ENCODE data around the gene C10orf53.

The C10orf53 gene

DNA sequence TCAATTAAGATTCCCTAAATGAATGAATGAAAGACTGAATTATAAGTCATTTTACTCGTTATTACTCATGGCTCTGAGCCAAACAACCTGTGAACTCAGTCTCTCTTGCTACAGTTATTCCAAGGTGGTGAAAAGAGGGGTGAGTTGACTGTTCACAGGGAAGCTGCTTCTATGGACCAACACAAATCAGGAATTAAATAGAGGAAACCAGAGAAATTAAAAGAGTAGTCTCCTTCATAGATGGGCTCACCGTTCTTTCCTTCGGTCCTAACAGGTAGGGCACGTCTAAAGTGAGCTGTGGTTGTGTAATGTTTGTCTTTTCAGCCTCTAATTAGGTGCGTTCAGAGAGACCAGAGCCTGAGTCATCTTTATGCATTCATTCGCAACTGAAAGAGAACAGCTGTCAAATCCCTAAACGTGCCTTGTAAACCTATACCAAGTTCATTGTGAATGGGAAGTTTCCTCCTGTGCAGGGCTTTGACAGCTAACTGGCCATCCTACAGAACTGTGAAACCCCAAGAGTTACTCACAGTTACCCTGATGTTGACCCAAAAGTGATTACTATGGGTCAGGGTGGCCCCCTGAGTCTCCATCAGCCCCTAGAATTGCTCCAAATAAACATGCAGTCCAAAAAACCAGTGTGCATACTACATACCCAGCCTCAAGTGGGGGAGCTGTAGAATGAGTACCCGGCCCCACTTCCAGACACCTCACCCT is 18.2 kb upstream of the C10orf53 start:
- Histone ChIP-seq H3K27ac (replicated peaks) (no peak overlapping the region), H3K4me3 (replicated peaks; ENCODE audit: insufficient read depth, low read length) (no peak overlapping the region), H3K27me3 (ENCODE audit: insufficient read depth, poor library complexity, severe bottlenecking) (no peaks in the 10 kb centered on the region)
- no peak for DNase-seq (ENCODE audit: low read depth in 1 of 2, low spot score in 1 of 2)
- TF ChIP-seq, protein P1, sequence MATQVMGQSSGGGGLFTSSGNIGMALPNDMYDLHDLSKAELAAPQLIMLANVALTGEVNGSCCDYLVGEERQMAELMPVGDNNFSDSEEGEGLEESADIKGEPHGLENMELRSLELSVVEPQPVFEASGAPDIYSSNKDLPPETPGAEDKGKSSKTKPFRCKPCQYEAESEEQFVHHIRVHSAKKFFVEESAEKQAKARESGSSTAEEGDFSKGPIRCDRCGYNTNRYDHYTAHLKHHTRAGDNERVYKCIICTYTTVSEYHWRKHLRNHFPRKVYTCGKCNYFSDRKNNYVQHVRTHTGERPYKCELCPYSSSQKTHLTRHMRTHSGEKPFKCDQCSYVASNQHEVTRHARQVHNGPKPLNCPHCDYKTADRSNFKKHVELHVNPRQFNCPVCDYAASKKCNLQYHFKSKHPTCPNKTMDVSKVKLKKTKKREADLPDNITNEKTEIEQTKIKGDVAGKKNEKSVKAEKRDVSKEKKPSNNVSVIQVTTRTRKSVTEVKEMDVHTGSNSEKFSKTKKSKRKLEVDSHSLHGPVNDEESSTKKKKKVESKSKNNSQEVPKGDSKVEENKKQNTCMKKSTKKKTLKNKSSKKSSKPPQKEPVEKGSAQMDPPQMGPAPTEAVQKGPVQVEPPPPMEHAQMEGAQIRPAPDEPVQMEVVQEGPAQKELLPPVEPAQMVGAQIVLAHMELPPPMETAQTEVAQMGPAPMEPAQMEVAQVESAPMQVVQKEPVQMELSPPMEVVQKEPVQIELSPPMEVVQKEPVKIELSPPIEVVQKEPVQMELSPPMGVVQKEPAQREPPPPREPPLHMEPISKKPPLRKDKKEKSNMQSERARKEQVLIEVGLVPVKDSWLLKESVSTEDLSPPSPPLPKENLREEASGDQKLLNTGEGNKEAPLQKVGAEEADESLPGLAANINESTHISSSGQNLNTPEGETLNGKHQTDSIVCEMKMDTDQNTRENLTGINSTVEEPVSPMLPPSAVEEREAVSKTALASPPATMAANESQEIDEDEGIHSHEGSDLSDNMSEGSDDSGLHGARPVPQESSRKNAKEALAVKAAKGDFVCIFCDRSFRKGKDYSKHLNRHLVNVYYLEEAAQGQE (IDR thresholded peaks at IDR 0.05; ENCODE audit: insufficient replicate concordance, low read depth) = no peak
- TF ChIP-seq POLR2AphosphoS5 (IDR thresholded peaks at IDR 0.05; ENCODE audit: low read depth) (no peak), GABPA (IDR thresholded peaks at IDR 0.05; ENCODE audit: low read depth) (no peak), SPI1 (IDR thresholded peaks at IDR 0.05; ENCODE audit: borderline replicate concordance, low read depth) (no peak)
- TF ChIP-seq, protein P2, sequence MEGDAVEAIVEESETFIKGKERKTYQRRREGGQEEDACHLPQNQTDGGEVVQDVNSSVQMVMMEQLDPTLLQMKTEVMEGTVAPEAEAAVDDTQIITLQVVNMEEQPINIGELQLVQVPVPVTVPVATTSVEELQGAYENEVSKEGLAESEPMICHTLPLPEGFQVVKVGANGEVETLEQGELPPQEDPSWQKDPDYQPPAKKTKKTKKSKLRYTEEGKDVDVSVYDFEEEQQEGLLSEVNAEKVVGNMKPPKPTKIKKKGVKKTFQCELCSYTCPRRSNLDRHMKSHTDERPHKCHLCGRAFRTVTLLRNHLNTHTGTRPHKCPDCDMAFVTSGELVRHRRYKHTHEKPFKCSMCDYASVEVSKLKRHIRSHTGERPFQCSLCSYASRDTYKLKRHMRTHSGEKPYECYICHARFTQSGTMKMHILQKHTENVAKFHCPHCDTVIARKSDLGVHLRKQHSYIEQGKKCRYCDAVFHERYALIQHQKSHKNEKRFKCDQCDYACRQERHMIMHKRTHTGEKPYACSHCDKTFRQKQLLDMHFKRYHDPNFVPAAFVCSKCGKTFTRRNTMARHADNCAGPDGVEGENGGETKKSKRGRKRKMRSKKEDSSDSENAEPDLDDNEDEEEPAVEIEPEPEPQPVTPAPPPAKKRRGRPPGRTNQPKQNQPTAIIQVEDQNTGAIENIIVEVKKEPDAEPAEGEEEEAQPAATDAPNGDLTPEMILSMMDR (IDR thresholded peaks at IDR 0.05; ENCODE audit: insufficient read depth, low read length) = no peak

DNA sequence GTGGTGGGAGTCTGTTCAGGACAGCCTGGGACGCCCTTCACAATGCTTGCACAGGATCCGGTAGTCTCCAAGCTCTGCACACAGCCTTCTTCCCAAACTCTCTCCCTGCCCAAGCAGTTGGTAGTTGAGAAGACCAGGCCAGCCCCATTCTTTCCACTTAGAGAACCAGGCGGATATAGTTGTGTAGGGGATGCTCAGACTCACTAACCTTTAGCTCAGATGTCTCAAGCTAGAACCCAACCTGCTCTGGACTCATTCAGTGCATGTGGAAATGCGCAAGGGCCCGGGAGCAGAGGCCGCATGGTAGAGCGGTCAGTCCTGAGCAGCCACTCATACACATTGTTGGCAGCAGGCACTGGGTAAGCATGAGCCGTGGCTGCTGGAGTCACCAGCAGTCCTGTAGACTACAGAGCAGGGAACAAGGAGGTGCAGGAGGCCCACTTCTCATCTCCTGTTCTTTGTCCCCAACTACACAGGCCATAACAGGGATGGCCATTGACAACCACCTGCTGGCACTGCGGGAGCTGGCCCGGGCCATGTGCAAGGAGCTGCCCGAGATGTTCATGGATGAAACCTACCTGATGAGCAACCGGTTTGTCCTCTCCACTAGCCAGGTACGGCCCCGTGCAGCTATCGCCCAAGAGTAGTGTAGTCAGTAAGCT is 17.2 kb upstream of the C10orf53 start:
- DNase-seq (ENCODE audit: low read depth in 1 of 2, low spot score in 1 of 2) = no peak
- no peaks in the 10 kb centered on the region for H3K27me3 ChIP-seq (ENCODE audit: insufficient read depth, poor library complexity, severe bottlenecking)
- H3K4me3 ChIP-seq (replicated peaks; ENCODE audit: insufficient read depth, low read length) = no peak overlapping the region
- H3K27ac ChIP-seq (replicated peaks) = no peak overlapping the region
- TF ChIP-seq GABPA (IDR thresholded peaks at IDR 0.05; ENCODE audit: low read depth) = no peak
- TF ChIP-seq, protein P1 (IDR thresholded peaks at IDR 0.05; ENCODE audit: insufficient replicate concordance, low read depth) = no peak
- TF ChIP-seq, protein P2 (IDR thresholded peaks at IDR 0.05; ENCODE audit: insufficient read depth, low read length) = no peak
- no peak for TF ChIP-seq SPI1 (IDR thresholded peaks at IDR 0.05; ENCODE audit: borderline replicate concordance, low read depth)
- no peak for TF ChIP-seq POLR2AphosphoS5 (IDR thresholded peaks at IDR 0.05; ENCODE audit: low read depth)

DNA sequence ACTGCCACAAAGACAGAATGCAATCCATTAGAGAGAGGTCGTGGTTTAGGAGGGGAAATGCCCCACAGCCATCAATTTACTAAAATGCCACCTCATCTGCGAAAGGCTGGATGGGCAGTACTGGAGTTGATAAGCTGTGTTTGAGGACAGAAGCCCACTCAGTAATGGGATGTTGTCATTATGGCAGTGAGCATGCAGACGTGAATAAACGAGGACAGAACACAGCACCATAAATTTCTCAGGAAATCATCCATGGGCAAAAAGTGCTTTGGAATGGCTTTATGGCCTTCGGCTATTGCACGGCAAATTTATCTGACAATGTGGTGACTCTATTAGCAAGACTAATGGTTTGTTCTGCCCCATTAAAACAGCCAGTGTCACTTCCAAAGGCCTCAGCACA is 15.9 kb upstream of the C10orf53 start:
- Histone ChIP-seq H3K27ac (replicated peaks) (no peak overlapping the region), H3K27me3 (ENCODE audit: insufficient read depth, poor library complexity, severe bottlenecking) (no peaks in the 10 kb centered on the region), H3K4me3 (replicated peaks; ENCODE audit: insufficient read depth, low read length) (no peak overlapping the region)
- TF ChIP-seq, protein P1 (IDR thresholded peaks at IDR 0.05; ENCODE audit: insufficient replicate concordance, low read depth) = no peak
- TF ChIP-seq POLR2AphosphoS5 (IDR thresholded peaks at IDR 0.05; ENCODE audit: low read depth) (no peak), GABPA (IDR thresholded peaks at IDR 0.05; ENCODE audit: low read depth) (no peak)
- TF ChIP-seq, protein P2 (IDR thresholded peaks at IDR 0.05; ENCODE audit: insufficient read depth, low read length) = no peak
- DNase-seq (ENCODE audit: low read depth in 1 of 2, low spot score in 1 of 2) = no peak
